ENCODE results near the gene RDX.

The RDX gene

DNA sequence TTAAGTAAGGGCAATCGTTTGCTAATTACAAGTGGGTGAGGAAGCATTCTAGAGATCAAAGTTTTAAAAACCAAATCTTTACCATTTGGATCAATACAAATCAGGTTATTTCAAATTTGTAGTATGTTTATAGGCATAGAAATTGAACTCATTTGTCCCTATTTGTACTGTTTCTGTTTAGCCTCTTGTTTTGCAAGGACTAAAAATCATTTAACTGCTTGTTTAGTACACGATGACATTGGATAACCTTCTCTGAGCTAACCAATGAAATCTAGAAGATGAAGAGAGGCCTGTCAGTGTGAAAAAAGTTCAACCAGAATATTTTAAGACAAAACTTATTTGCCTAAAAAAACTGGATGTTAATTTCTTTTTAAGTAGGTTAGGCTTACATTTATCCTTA is 163.3 kb downstream of the RDX start:
- FAIRE-seq (no peak), DNase-seq (ENCODE audit: low spot score) (no peak)

- FAIRE-seq (no peak), DNase-seq (ENCODE audit: low spot score) (no peak)
Measured at GRCh38 chr11:110131386-110132123, 164.9 kb downstream of the RDX start.

DNA sequence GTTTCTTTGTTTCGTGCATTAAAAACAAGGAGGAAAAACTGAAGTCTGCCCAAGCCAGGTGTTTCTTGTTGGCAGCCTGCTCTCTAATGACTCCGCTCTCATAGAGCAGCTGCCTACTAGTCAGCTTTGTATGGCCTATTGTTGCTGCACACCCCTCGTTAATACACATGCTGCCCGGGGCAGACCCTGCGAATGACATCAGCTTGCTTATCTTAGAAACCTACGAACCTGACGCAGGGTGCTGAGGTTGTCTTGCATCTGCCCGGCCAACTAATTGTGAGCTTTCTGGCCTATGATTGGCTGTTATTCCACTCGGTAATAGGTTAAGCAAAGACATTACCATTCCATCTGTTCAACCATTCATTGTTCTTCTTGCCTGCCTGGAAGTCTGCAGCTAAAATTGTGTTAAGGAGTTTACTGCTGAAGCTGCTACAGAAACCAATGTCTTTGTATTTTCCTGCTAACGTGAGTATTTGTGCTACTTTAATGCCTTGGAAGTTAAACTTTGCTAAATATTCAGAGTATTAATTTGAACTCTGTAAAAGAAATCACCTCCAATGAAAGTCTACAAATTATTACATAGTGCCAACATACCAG is 165.7 kb downstream of the RDX start:
- FAIRE-seq = no peak
- DNase-seq (ENCODE audit: low spot score) = no peak

- FAIRE-seq (no peak), DNase-seq (ENCODE audit: low spot score) (no peak)
Measured at GRCh38 chr11:110128161-110128560, 168.3 kb downstream of the RDX start.

- no peak for FAIRE-seq
- DNase-seq (ENCODE audit: low spot score) = no peak
Measured at GRCh38 chr11:110126936-110127335, 169.5 kb downstream of the RDX start.

DNA sequence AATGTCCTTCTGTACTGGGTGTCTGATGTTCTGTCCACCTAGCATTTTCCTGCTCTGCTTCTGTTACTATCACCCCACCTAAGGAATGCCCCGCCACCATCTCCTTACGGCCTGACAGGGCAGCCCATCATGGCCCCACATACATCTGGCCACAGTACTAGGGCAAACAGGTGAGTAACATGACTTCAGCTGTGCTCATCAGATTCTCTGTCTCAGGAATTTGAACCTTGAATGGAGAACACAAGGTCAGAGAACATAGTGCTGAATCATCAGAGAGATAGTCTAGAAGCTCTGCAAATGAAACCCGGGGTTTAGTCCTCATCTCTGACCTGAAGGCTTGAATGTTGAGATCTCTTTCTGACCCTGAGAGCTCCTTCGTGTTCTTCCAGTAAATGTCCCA is 170.8 kb downstream of the RDX start:
- DNase-seq (ENCODE audit: low spot score) (peak; percentile 34), FAIRE-seq (peak; percentile 59)

Measured in urothelium cell line (cell line).